ENCODE results near the gene WIZ. TPM values are rescaled to one million over a fixed set of nuclear protein-coding genes. Genes with fewer than 3 reads are reported as not detected.

The WIZ gene
- total and polyA plus RNA-seq, 2 of the 8 experiments (the other 6 are each of a cell fraction or from before 2014, with no cell fraction given) = 12.5 to 33.2 TPM

DNA sequence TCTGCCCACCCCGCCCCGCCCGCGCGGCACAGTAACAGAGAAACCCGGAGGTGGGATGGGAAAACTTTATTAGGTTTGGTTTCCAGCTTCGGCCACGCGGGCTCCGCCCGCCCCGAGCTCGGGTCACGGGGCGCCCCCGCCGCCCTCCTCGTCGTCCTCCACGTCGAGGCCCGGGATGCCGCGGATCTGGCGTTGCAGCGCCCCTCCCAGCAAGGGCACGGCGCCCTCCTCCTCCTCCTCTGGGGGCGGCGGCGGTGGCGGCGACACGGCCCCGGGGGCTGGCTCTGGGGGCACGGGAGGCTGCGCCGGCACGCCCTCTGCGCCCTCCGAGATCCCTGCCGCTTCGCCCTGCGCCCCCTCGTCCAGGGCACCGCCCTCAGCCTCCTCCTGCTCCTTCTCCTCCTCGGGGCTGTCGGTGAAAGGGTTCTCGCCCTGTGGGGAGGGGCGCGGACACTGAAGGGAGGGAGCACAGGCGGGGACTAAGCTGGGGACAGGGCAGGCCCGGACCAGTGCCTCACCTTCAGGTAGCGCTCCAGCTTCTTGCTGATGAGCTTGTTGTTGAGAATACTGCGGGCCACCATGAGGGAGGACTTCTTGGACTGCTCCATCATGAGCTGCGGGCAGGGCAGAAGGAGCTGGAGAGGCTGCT, 69.6 kb downstream of the WIZ start:
- Histone ChIP-seq H2BK12ac (ENCODE audit: low read depth, low read length) (no peak overlapping the region), H2BK15ac (ENCODE audit: low read length) (no peak overlapping the region), H3K27ac (ENCODE audit: low read depth, low read length) (peak overlapping the region; percentile 76; the same call in 1 of the 2 replicates), H4K8ac (ENCODE audit: extremely low read depth, insufficient read depth, low read length) (peak overlapping the region; percentile 39; the same call in 1 of the 2 replicates), H2AFZ (ENCODE audit: low read length) (peak overlapping the region; percentile 11; the same call in 1 of the 2 replicates), H3K14ac (ENCODE audit: insufficient read length) (no peak overlapping the region), H2BK5ac (ENCODE audit: low read depth, low read length) (peak overlapping the region; percentile 41), H2BK120ac (replicated peaks; ENCODE audit: low read depth, low read length) (no peak overlapping the region), H4K5ac (ENCODE audit: insufficient read length, low read depth, low read length) (peak overlapping the region; percentile 58), H4K20me1 (replicated peaks in 1 of 2; ENCODE audit: control insufficient read depth in 1 of 2, insufficient read depth in 2 of 2, low read length in 2 of 2) (peaks cover 5 to 21% of the 10 kb centered on the region in 2 experiments), H2AK5ac (ENCODE audit: low read depth, low read length) (no peak overlapping the region), H3K4ac (replicated peaks; ENCODE audit: insufficient read length, low read depth, low read length) (no peak overlapping the region), H3K36me3 (ENCODE audit: control insufficient read depth in 2 of 4, insufficient read depth in 4 of 4, low read length in 3 of 4) (peaks cover 0 to under 1% (median 0%) of the 10 kb centered on the region in 4 experiments; a peak in 2 of 8 replicates), H2BK20ac (ENCODE audit: low read length) (no peak overlapping the region), H3K23ac (ENCODE audit: insufficient read length) (no peak overlapping the region), H3K9me3 (ENCODE audit: insufficient read depth in 2 of 2, low read depth in 1 of 2, low read length in 1 of 2) (no peaks in the 10 kb centered on the region), H3K56ac (replicated peaks; ENCODE audit: insufficient read length, low read depth, low read length) (peak overlapping the region; percentile 5), H3K4me2 (ENCODE audit: insufficient read depth in 1 of 2, low read depth in 2 of 2, low read length in 2 of 2) (peak overlapping the region; percentile 79 to 91), H3K4me1 (replicated peaks in 1 of 4; ENCODE audit: control insufficient read depth in 3 of 4, insufficient read depth in 4 of 4, low read length in 3 of 4) (peaks cover 0 to 9% (median 6%) of the 10 kb centered on the region in 4 experiments; a peak in 6 of 7 replicates), H3K79me2 (ENCODE audit: control insufficient read depth in 1 of 2, insufficient read depth in 2 of 2, low read length in 2 of 2) (peaks cover 21 to 37% of the 10 kb centered on the region in 2 experiments), H3K9ac (replicated peaks in 1 of 4; ENCODE audit: extremely low read depth in 1 of 4, low read depth in 3 of 4, low read length in 3 of 4) (peak overlapping the region in 3 of 4 experiments; percentile 13 to 59 (median 51); a peak in 5 of 7 replicates), H3K23me2 (ENCODE audit: low read depth, low read length) (peaks cover 10% of the 10 kb centered on the region), H4K91ac (replicated peaks; ENCODE audit: insufficient read length, low read length) (peak overlapping the region; percentile 51), H3K79me1 (ENCODE audit: low read depth, low read length) (peaks cover 4% of the 10 kb centered on the region; the same call in 1 of the 2 replicates), H3K4me3 (ENCODE audit: extremely low read depth in 1 of 4, insufficient read depth in 2 of 4, low read depth in 3 of 4, low read length in 4 of 4) (peak overlapping the region; percentile 70 to 99 (median 82)), H3K27me3 (replicated peaks in 1 of 4; ENCODE audit: control insufficient read depth in 3 of 4, extremely low read depth in 1 of 4, insufficient read depth in 3 of 4, low read length in 3 of 4) (no peaks in the 10 kb centered on the region), H3K18ac (ENCODE audit: extremely low read depth, low read length) (peak overlapping the region; percentile 83)
- POLR2A ChIA-PET (ENCODE audit: partially characterized antibody) = interaction anchor here (0.5 to 5.6 kb wide), 39 partner anchors 9 to 402 kb away, joined by 3 to 60 read pairs (median 5); partner anchors contain the start of genes AKAP8L, BRD4, EPHX3 and NOTCH3
- WGBS, 2 experiments (ENCODE audit: extremely low coverage in 1 of 2, insufficient coverage in 1 of 2, insufficient read length in 1 of 2, insufficient replicate concordance in 2 of 2, low coverage in 1 of 2, low lambda C conversion rate in 2 of 2, missing lambda C conversion rate in 1 of 2) = 2% methylated on average over 7 of the region's 56 CpGs; no CpG with 5 or more reads in 1 of the 2 experiments
- DNase-seq (ENCODE audit: low read depth in 1 of 2, low spot score in 2 of 2) (peak; percentile 68 to 89), FAIRE-seq (no peak)
- CTCF ChIA-PET (ENCODE audit: partially characterized antibody) = interaction anchor here (0.5 to 1.1 kb wide), 2 partner anchors 39 to 186 kb away, joined by 3 read pairs; partner anchors contain the start of gene AKAP8L
- no peak for TF ChIP-seq JUN (IDR thresholded peaks at IDR 0.05; ENCODE audit: low read depth, low read length)
- no peak for TF ChIP-seq NRF1 (IDR thresholded peaks at IDR 0.05; ENCODE audit: low read depth, low read length)
- TF ChIP-seq KDM1A (IDR thresholded peaks at IDR 0.05; ENCODE audit: borderline replicate concordance, low read length) = peak; percentile 83
- no peak for TF ChIP-seq CHD2 (IDR thresholded peaks at IDR 0.05; ENCODE audit: low read length)
- TF ChIP-seq EGR1 (IDR thresholded peaks at IDR 0.05; ENCODE audit: borderline replicate concordance, low read depth, low read length) = no peak
- TF ChIP-seq BRCA1 (IDR thresholded peaks at IDR 0.05; ENCODE audit: low read depth, low read length) = no peak
- TF ChIP-seq TEAD4 (IDR thresholded peaks at IDR 0.05; ENCODE audit: low read depth, low read length) = no peak
- TF ChIP-seq KDM5A (IDR thresholded peaks at IDR 0.05; ENCODE audit: low read length) = 0 out of 2 replicates have a peak, but pooled peaks have one; percentile 20
- TF ChIP-seq CTBP2 (IDR thresholded peaks at IDR 0.05; ENCODE audit: borderline replicate concordance, insufficient read depth, insufficient read length, low read length) = no peak

Data from H1 (cell line).